GM13976 (cell line): ENCODE data around the gene STARD10.

ENCODE experiments used
- DNase-seq: peaks from one replicate; pipeline ENCODE4 v3.0.0; 2012; ENCODE audit warnings: low spot score
- in situ Hi-C: fragments of 300-500 bp; cut with MboI; formaldehyde crosslinking; loops from one replicate; pipeline ENCODE4 v1.12.0; 2022; ENCODE audit warnings: low sequenced_read_pairs, mixed read lengths, inconsistent platforms; ENCODE audit not compliant: unreplicated experiment
- TF ChIP-seq, protein P1 (sequence below): IDR thresholded peaks from 2 replicates; pipeline ENCODE4 v1.5.1; 2012; ENCODE audit warnings: borderline replicate concordance, mild to moderate bottlenecking; ENCODE audit not compliant: insufficient read depth; ENCODE audit errors: extremely low read depth, missing control alignments, control extremely low read depth

STARD10 gene

GRCh38 chr11:72767203-72768062 is 26.4 kb downstream of the STARD10 start:
- TF ChIP-seq, protein P1, sequence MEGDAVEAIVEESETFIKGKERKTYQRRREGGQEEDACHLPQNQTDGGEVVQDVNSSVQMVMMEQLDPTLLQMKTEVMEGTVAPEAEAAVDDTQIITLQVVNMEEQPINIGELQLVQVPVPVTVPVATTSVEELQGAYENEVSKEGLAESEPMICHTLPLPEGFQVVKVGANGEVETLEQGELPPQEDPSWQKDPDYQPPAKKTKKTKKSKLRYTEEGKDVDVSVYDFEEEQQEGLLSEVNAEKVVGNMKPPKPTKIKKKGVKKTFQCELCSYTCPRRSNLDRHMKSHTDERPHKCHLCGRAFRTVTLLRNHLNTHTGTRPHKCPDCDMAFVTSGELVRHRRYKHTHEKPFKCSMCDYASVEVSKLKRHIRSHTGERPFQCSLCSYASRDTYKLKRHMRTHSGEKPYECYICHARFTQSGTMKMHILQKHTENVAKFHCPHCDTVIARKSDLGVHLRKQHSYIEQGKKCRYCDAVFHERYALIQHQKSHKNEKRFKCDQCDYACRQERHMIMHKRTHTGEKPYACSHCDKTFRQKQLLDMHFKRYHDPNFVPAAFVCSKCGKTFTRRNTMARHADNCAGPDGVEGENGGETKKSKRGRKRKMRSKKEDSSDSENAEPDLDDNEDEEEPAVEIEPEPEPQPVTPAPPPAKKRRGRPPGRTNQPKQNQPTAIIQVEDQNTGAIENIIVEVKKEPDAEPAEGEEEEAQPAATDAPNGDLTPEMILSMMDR, result no peak
- DNase-seq, result no peak
- in situ Hi-C loops, result no loop called here

- no peak for DNase-seq
- in situ Hi-C loops, result no loop called here
- TF ChIP-seq, protein P1, result no peak
These were observed 27.5 kb downstream of the STARD10 start for GRCh38 chr11:72766152-72766902.

- TF ChIP-seq, protein P1, result no peak
- in situ Hi-C loops, result no loop called here
- no peak for DNase-seq
These were observed 29.3 kb downstream of the STARD10 start for GRCh38 chr11:72764503-72764902.

- in situ Hi-C loops, result no loop called here
- TF ChIP-seq, protein P1, result no peak
- no peak for DNase-seq
These were observed 30.0 kb downstream of the STARD10 start for GRCh38 chr11:72763823-72764222.

- in situ Hi-C loops, result no loop called here
These were observed 31.1 kb downstream of the STARD10 start for GRCh38 chr11:72762641-72763304.

More at GRCh38 chr11:72762641-72763304, 31.1 kb downstream of the STARD10 start:
- TF ChIP-seq, protein P1, result no peak
- DNase-seq, result peak; percentile 75
